A549 (cell line): Measurements from ENCODE around the gene PLCH2. TPM values are rescaled to one million over a fixed set of nuclear protein-coding genes. Genes with fewer than 3 reads are reported as not detected.

Experiments used
- ATAC-seq, 2 experiments: fragments of 200-7000 bp in 1 of 2; fragments of >200 bp in 1 of 2; cut with Nextera tagmentation in 1 of 2; cut with Tn5 transposase in 1 of 2; 3 replicates each; pipeline versions ENCODE4 v1.8.0 to v1.9.1; 2018 to 2020; ENCODE audit warnings: mild to moderate bottlenecking in 1 of 2, moderate library complexity in 1 of 2
- CTCF ChIA-PET: fragments of 300-600 bp; sonication (Branson Sonifier 250); formaldehyde crosslinking; extraction: SDS; loops from one replicate; lab custom pipeline; 2021; ENCODE audit warnings: antibody characterized with exemption, inconsistent platforms; lab: Yijun Ruan, JAX
- POLR2A ChIA-PET: fragments of 350-600 bp; formaldehyde crosslinking; extraction: SDS; loops from one replicate; lab custom pipeline; 2021; ENCODE audit warnings: antibody characterized with exemption, inconsistent platforms; lab: Yijun Ruan, JAX
- DNase-seq, 2 experiments: peaks; one replicate each; pipeline versions ENCODE4 v3.0.0 to v3.0.0-alpha.2; 2011 to 2016; ENCODE audit warnings: low read depth in 1 of 2, low spot score in 1 of 2
- FAIRE-seq: peaks from 2 replicates; lab custom pipeline; 2011; peaks lifted over from hg19 to GRCh38; lab: Jason Lieb, UNC
- H3K27ac ChIP-seq, 2 experiments: fragments of >200 bp; sonication (Bioruptor Twin); formaldehyde crosslinking; 3 replicates each; pipeline ENCODE4 v1.5.1; 2016 to 2017
- H3K4me1 ChIP-seq: fragments of >200 bp; sonication (Bioruptor Twin); formaldehyde crosslinking; 3 replicates; pipeline ENCODE4 v1.6.1; 2016
- H3K4me2 ChIP-seq: fragments of >200 bp; sonication (Bioruptor Twin); formaldehyde crosslinking; 3 replicates; pipeline ENCODE4 v1.6.1; 2016
- H3K4me3 ChIP-seq: fragments of >200 bp; sonication (Bioruptor Twin); formaldehyde crosslinking; 3 replicates; pipeline ENCODE4 v1.5.1; 2016
- H3K9me3 ChIP-seq: fragments of >200 bp; sonication (Bioruptor Twin); formaldehyde crosslinking; 3 replicates; pipeline ENCODE4 v1.6.1; 2016
- BHLHE40 ChIP-seq: IDR thresholded peaks from 2 replicates; pipeline ENCODE4 v1.6.1; 2012; ENCODE audit warnings: low read depth, low read length, inconsistent platforms
- CBX2 ChIP-seq: fragments of 200-600 bp; sonication (generic); IDR thresholded peaks from 2 replicates; pipeline ENCODE4 v1.6.1; 2016; ENCODE audit warnings: low read depth, mild to moderate bottlenecking, borderline replicate concordance
- EHMT2 ChIP-seq: fragments of 200-600 bp; sonication (generic); IDR thresholded peaks from 2 replicates; pipeline ENCODE4 v1.6.1; 2016; ENCODE audit warnings: antibody characterized with exemption, low read depth, mild to moderate bottlenecking, moderate library complexity
- EP300 ChIP-seq, 2 experiments: fragments of >200 bp; sonication (Bioruptor Twin); formaldehyde crosslinking; IDR thresholded peaks; 2 replicates in 1 of 2; 3 replicates in 1 of 2; pipeline ENCODE4 v1.6.1; 2016 to 2017
- FOXS1 ChIP-seq: fragments of 250-450 bp; sonication (Bioruptor Pico); IDR thresholded peaks from 2 replicates; pipeline ENCODE4 v1.5.0; 2020; ENCODE audit warnings: mild to moderate bottlenecking, moderate library complexity
- HEYL ChIP-seq: fragments of 250-450 bp; sonication (Bioruptor Pico); IDR thresholded peaks from 2 replicates; pipeline ENCODE4 v1.8.0; 2021; ENCODE audit warnings: mild to moderate bottlenecking, moderate library complexity
- HMGXB4 ChIP-seq: fragments of 250-450 bp; sonication (Bioruptor Pico); IDR thresholded peaks from 2 replicates; pipeline ENCODE4 v1.5.0; 2021; ENCODE audit warnings: mild to moderate bottlenecking, moderate library complexity, borderline replicate concordance
- HOXA7 ChIP-seq: fragments of 250-450 bp; sonication (Bioruptor Pico); IDR thresholded peaks from 2 replicates; pipeline ENCODE4 v1.5.0; 2020; ENCODE audit warnings: mild to moderate bottlenecking, moderate library complexity
- HOXB5 ChIP-seq: fragments of 250-450 bp; sonication (Bioruptor Pico); IDR thresholded peaks from 2 replicates; pipeline ENCODE4 v1.5.0; 2020; ENCODE audit warnings: mild to moderate bottlenecking, moderate library complexity
- JUN ChIP-seq, 2 experiments: fragments of >200 bp; sonication (Bioruptor Twin); formaldehyde crosslinking; IDR thresholded peaks; 2 replicates in 1 of 2; 3 replicates in 1 of 2; pipeline ENCODE4 v1.6.1; 2016 to 2017
- NFE2L2 ChIP-seq: fragments of 150-350 bp; conservative IDR thresholded peaks from 2 replicates; pipeline ENCODE4 v1.6.1; 2014; ENCODE audit warnings: low read length
- PHF8 ChIP-seq: fragments of 200-600 bp; sonication (generic); IDR thresholded peaks from 2 replicates; pipeline ENCODE4 v1.6.1; 2016; ENCODE audit warnings: low read depth, mild to moderate bottlenecking, antibody characterized with exemption, moderate library complexity, borderline replicate concordance
- POLR2AphosphoS2 ChIP-seq: conservative IDR thresholded peaks from 2 replicates; pipeline ENCODE4 v1.6.1; 2012; ENCODE audit warnings: low read length, improper control_type of control experiment, inconsistent platforms
- REST ChIP-seq: fragments of 200-600 bp; sonication (generic); IDR thresholded peaks from 2 replicates; pipeline ENCODE4 v1.6.1; 2016; ENCODE audit warnings: antibody characterized with exemption, mild to moderate bottlenecking, moderate library complexity
- SMC3 ChIP-seq: fragments of >200 bp; sonication (Bioruptor Twin); formaldehyde crosslinking; IDR thresholded peaks from 3 replicates; pipeline ENCODE4 v1.6.1; 2018; ENCODE audit warnings: inconsistent platforms
- ZNF302 ChIP-seq: fragments of 250-450 bp; sonication (Bioruptor Pico); IDR thresholded peaks from 2 replicates; pipeline ENCODE4 v1.9.0; 2021; ENCODE audit warnings: inconsistent platforms, mild to moderate bottlenecking, moderate library complexity
- WGBS: methylation state at CpG from one replicate; pipeline ENCODE4 v1.1.6; 2017; ENCODE audit errors: missing lambda C conversion rate; 5-methylcytosine and 5-hydroxymethylcytosine counted together
- polyA plus RNA-seq, 4 experiments: library from polyadenylated mRNA; depleted of rRNA in 3 of 4; stranded (reverse); fragments of >200 nt; fragmentation: RNase III in 1 of 4; extraction: RNeasy Plus Mini Kit Qiagen cat#74134 plus additional on column Dnase treatment in 1 of 4; gene quantifications; 2 replicates in 3 of 4; 3 replicates in 1 of 4; pipeline ENCODE4 v1.2.3, GENCODE V29; 2011 to 2017

The PLCH2 gene
- polyA plus RNA-seq, 2 of the 4 experiments (the other 2 are of a cell fraction) = 0.10 to 0.18 TPM

- FAIRE-seq (no peak), ATAC-seq (no peak), DNase-seq (no peak)
- H3K4me2 ChIP-seq = no peak overlapping the region
- H3K27ac ChIP-seq = no peak overlapping the region
- H3K9me3 ChIP-seq = no peaks in the 10 kb centered on the region
- CTCF ChIA-PET = no interaction called here
- no peaks in the 10 kb centered on the region for H3K4me1 ChIP-seq
- TF ChIP-seq SMC3 (no peak), HEYL (CRISPR knock-in tag) (no peak), JUN (IDR thresholded peaks at IDR 0.05) (no peak), BHLHE40 (no peak), POLR2AphosphoS2 (no peak), HMGXB4 (CRISPR knock-in tag) (no peak), PHF8 (no peak)
- no peak overlapping the region for H3K4me3 ChIP-seq
- WGBS = 78% methylated on average over 6 of the region's 10 CpGs
- POLR2A ChIA-PET = no interaction called here
Observed at GRCh38 chr1:2481885-2482284, 5.8 kb downstream of the PLCH2 start.

- ChIA-PET POLR2A (no interaction called here), CTCF (interaction anchor here (1.1 kb wide), 1 partner anchor 66 kb away, joined by 4 read pairs; no protein-coding TSS in a partner anchor)
- 100% methylated on average over 1 of the region's 11 CpGs for WGBS
- no peak overlapping the region for H3K4me3 ChIP-seq
- no peaks in the 10 kb centered on the region for H3K4me1 ChIP-seq
- ATAC-seq (peak in 1 of 2 experiments; percentile 38; a peak in 3 of 6 replicates), FAIRE-seq (no peak), DNase-seq (no peak)
- H3K9me3 ChIP-seq = no peaks in the 10 kb centered on the region
- no peak overlapping the region for H3K4me2 ChIP-seq
- TF ChIP-seq ZNF302 (CRISPR knock-in tag) = no peak
- TF ChIP-seq CBX2 = no peak
- TF ChIP-seq FOXS1 (CRISPR knock-in tag) = no peak
- TF ChIP-seq NFE2L2 = no peak
- TF ChIP-seq EHMT2 = no peak
- no peak for TF ChIP-seq HOXA7
- TF ChIP-seq HOXB5 (CRISPR knock-in tag) = no peak
- TF ChIP-seq REST = peak; percentile 66; the same call in 1 of the 2 replicates
- H3K27ac ChIP-seq = no peak overlapping the region
Observed at GRCh38 chr1:2482588-2482987, 6.5 kb downstream of the PLCH2 start.

DNA sequence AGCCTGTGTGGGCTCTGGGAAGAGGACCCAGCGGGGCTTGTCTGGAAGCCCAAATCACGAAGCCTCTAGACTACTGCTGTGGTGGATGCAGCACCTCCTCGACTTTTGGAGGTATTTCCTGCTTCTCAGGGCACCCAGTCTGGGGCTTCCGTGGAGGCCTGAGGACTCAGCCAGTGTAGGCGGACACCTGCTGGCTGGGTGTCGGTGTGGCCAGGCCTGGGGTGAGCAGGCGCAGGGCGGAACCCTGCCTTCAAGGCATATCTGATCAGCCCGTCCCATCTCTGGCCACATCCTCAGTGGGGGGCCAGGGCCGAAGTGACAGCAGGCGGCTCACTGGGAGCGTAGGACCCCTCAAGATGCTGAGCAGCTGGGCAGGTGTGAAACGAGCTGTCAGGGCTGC, 6.9 kb downstream of the PLCH2 start:
- ChIA-PET POLR2A (no interaction called here), CTCF (interaction anchor here (1.1 kb wide), 1 partner anchor 65 kb away, joined by 4 read pairs; no protein-coding TSS in a partner anchor)
- FAIRE-seq (no peak), ATAC-seq (no peak; a peak in 1 of 6 replicates), DNase-seq (no peak)
- Histone ChIP-seq H3K4me3 (no peak overlapping the region), H3K4me2 (no peak overlapping the region), H3K27ac (no peak overlapping the region), H3K4me1 (no peaks in the 10 kb centered on the region), H3K9me3 (no peaks in the 10 kb centered on the region)
- 90% methylated on average over 9 of the region's 13 CpGs for WGBS
- TF ChIP-seq REST (0 out of 2 replicates have a peak, but pooled peaks have one; percentile 11), EP300 (IDR thresholded peaks at IDR 0.05) (no peak)
